MCF 10A (cell line): ENCODE results near the gene CGB8. TPM values are rescaled to one million over a fixed set of nuclear protein-coding genes. Genes with fewer than 3 reads are reported as not detected.

Experiments
- BruUV-seq: library from RNA; stranded (reverse); fragments of 400-500 nt; replicated peaks from 2 replicates; lab custom pipeline; 2021; lab: Mats Ljungman, UMichigan
- CTCF ChIA-PET: fragments of 300-600 bp; sonication (Branson Sonifier 250); formaldehyde crosslinking; extraction: SDS; loops from one replicate; lab custom pipeline; 2021; ENCODE audit warnings: antibody characterized with exemption, inconsistent platforms; lab: Yijun Ruan, JAX
- POLR2A ChIA-PET: fragments of 300-600, 350-650 bp; sonication (Branson Sonifier 250); formaldehyde crosslinking; extraction: SDS; loops from one replicate; lab custom pipeline; 2020; ENCODE audit warnings: antibody characterized with exemption, inconsistent platforms; lab: Yijun Ruan, JAX
- DNase-seq: peaks from one replicate; pipeline ENCODE4 v3.0.0-alpha.2; 2018; ENCODE audit not compliant: unreplicated experiment
- H3K27ac Mint-ChIP-seq: one replicate; pipeline ENCODE4 v1.8.0; 2022; ENCODE audit warnings: mild to moderate bottlenecking, low read depth, mixed read lengths; ENCODE audit not compliant: unreplicated experiment
- H3K27me3 Mint-ChIP-seq: one replicate; pipeline ENCODE4 v1.8.0; 2022; ENCODE audit warnings: mixed read lengths; ENCODE audit not compliant: insufficient read depth, unreplicated experiment
- H3K36me3 Mint-ChIP-seq: one replicate; pipeline ENCODE4 v1.8.0; 2022; ENCODE audit warnings: mild to moderate bottlenecking, moderate library complexity, mixed read lengths; ENCODE audit not compliant: insufficient read depth, unreplicated experiment
- H3K4me1 Mint-ChIP-seq: one replicate; pipeline ENCODE4 v1.8.0; 2022; ENCODE audit warnings: mixed read lengths; ENCODE audit not compliant: insufficient read depth, unreplicated experiment
- H3K4me3 Mint-ChIP-seq: one replicate; pipeline ENCODE4 v1.8.0; 2022; ENCODE audit warnings: mild to moderate bottlenecking, moderate library complexity, mixed read lengths; ENCODE audit not compliant: unreplicated experiment
- H3K9me3 Mint-ChIP-seq: one replicate; pipeline ENCODE4 v1.8.0; 2022; ENCODE audit warnings: mixed read lengths; ENCODE audit not compliant: unreplicated experiment
- CTCF ChIP-seq: fragments of 200-600 bp; IDR thresholded peaks from one replicate; pipeline ENCODE4 v1.8.0; 2022; ENCODE audit warnings: antibody characterized with exemption, mild to moderate bottlenecking; ENCODE audit not compliant: unreplicated experiment
- intact Hi-C: fragments of 100-400 bp; cut with micrococcal nuclease; formaldehyde crosslinking; loops from 2 replicates; pipeline ENCODE4 v1.14.1; 2022
- total RNA-seq: library from RNA; stranded (reverse); gene quantifications from 2 replicates; pipeline ENCODE4 v1.2.3, GENCODE V29; 2022

The CGB8 gene
- total RNA-seq, 1 experiment from 2014 or later, result 1.3 TPM

GRCh38 chr19:49016067-49016839 is 32.7 kb downstream of the CGB8 start:
- ChIA-PET POLR2A (interaction anchor here (0.6 kb wide), 1 partner anchor 41 kb away, joined by 3 read pairs; the partner anchor contains the start of gene CGB7), CTCF (interaction anchor here (0.6 to 1.1 kb wide), 2 partner anchors 16 to 51 kb away, joined by 4 read pairs; no protein-coding TSS in a partner anchor)
- BruUV-seq, result no TSS peak
- Mint-ChIP-seq H3K36me3 (peaks cover 46% of the 10 kb centered on the region), H3K27ac (no peak overlapping the region), H3K27me3 (no peaks in the 10 kb centered on the region), H3K9me3 (no peaks in the 10 kb centered on the region), H3K4me1 (peaks cover 13% of the 10 kb centered on the region), H3K4me3 (no peak overlapping the region)
- intact Hi-C loops, result no loop called here
- no peak for DNase-seq
- no peak for TF ChIP-seq CTCF

GRCh38 chr19:49014870-49015255 is 34.0 kb downstream of the CGB8 start:
- peaks cover 60% of the 10 kb centered on the region for H3K36me3 Mint-ChIP-seq
- peaks cover 8% of the 10 kb centered on the region for H3K4me1 Mint-ChIP-seq
- intact Hi-C loops, result no loop called here
- BruUV-seq, result TSS peak; percentile 14
- ChIA-PET CTCF (no interaction called here), POLR2A (no interaction called here)
- H3K27ac Mint-ChIP-seq, result no peak overlapping the region
- no peak for TF ChIP-seq CTCF
- no peak for DNase-seq
- H3K9me3 Mint-ChIP-seq, result no peaks in the 10 kb centered on the region
- no peaks in the 10 kb centered on the region for H3K27me3 Mint-ChIP-seq
- H3K4me3 Mint-ChIP-seq, result no peak overlapping the region

- Mint-ChIP-seq H3K36me3 (peaks cover 65% of the 10 kb centered on the region), H3K27ac (no peak overlapping the region), H3K27me3 (no peaks in the 10 kb centered on the region), H3K9me3 (no peaks in the 10 kb centered on the region), H3K4me1 (peaks cover 5% of the 10 kb centered on the region), H3K4me3 (no peak overlapping the region)
- TF ChIP-seq CTCF, result no peak
- intact Hi-C loops, result no loop called here
- POLR2A ChIA-PET, result interaction anchor here (0.9 kb wide), 1 partner anchor 84 kb away, joined by 4 read pairs; no protein-coding TSS in a partner anchor
- no TSS peak for BruUV-seq
- CTCF ChIA-PET, result interaction anchor here (0.6 to 3.0 kb wide), 4 partner anchors 12 to 59 kb away, joined by 3 to 17 read pairs (median 8); no protein-coding TSS in a partner anchor
- no peak for DNase-seq
These were observed 34.6 kb downstream of the CGB8 start for GRCh38 chr19:49014123-49014869.

GRCh38 chr19:49011194-49011593 is 37.7 kb downstream of the CGB8 start:
- CTCF ChIA-PET, result interaction anchor here (0.6 kb wide), 1 partner anchor 336 kb away, joined by 3 read pairs; no protein-coding TSS in a partner anchor
- Mint-ChIP-seq H3K36me3 (peaks cover 69% of the 10 kb centered on the region), H3K4me1 (no peaks in the 10 kb centered on the region), H3K4me3 (no peak overlapping the region), H3K9me3 (no peaks in the 10 kb centered on the region), H3K27ac (no peak overlapping the region), H3K27me3 (no peaks in the 10 kb centered on the region)
- no peak for TF ChIP-seq CTCF
- BruUV-seq, result no TSS peak
- intact Hi-C loops, result no loop called here
- DNase-seq, result no peak
- POLR2A ChIA-PET, result no interaction called here
